ENCODE measurements around the gene PIP5K1A. TPM values are rescaled to one million over a fixed set of nuclear protein-coding genes. Genes with fewer than 3 reads are reported as not detected.
"Not testable (repeated sequence)": the region's sequence is repeated elsewhere in the genome, so short reads cannot be mapped to it uniquely, and the experiment has no call there.

PIP5K1A gene
- total RNA-seq, 1 experiment from 2014 or later = 82.6 TPM

- no peak for DNase-seq (ENCODE audit: low read depth)
Observed at GRCh38 chr1:151193304-151193703, 5.0 kb upstream of the PIP5K1A start.

GRCh38 chr1:151193856-151194255 is 4.5 kb upstream of the PIP5K1A start:
- peak; percentile 20 for DNase-seq (ENCODE audit: low read depth)

- DNase-seq (ENCODE audit: low read depth) = peak; percentile 98
Observed at GRCh38 chr1:151194894-151195594, 3.3 kb upstream of the PIP5K1A start.

DNA sequence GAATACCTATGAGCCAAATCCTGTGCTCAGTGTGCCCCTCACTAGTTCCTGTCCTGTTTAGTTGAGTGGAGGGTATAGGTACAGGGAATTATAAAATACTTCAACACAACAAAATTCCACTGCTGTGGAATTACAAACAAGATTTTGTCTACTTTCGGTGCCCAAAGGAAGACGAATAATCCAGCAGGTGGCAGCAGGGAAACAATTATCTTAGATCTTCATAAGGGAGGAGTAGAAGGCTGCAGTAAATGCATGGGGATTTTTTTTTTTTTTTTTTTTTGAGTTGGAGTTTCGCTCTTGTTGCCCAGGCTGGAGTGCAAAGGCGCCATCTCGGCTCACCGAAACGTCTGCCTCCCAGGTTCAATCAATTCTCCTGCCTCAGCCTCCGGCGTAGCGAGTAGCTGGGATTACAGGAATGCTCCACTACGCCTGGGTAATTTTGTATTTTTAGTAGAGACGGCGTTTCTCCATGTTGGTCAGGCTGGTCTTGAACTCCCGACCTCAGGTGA is 2.0 kb upstream of the PIP5K1A start:
- DNase-seq (ENCODE audit: low read depth) = peak; percentile 94

- DNase-seq (ENCODE audit: low read depth) = no peak
Observed at GRCh38 chr1:151197863-151198253, 494 bp upstream of the PIP5K1A start.

- DNase-seq (ENCODE audit: low read depth) = peak; percentile 86
Observed at GRCh38 chr1:151199873-151200581, 1.7 kb downstream of the PIP5K1A start.

GRCh38 chr1:151205381-151205965 is 7.1 kb downstream of the PIP5K1A start:
- not testable (repeated sequence) for DNase-seq (ENCODE audit: low read depth)

DNA sequence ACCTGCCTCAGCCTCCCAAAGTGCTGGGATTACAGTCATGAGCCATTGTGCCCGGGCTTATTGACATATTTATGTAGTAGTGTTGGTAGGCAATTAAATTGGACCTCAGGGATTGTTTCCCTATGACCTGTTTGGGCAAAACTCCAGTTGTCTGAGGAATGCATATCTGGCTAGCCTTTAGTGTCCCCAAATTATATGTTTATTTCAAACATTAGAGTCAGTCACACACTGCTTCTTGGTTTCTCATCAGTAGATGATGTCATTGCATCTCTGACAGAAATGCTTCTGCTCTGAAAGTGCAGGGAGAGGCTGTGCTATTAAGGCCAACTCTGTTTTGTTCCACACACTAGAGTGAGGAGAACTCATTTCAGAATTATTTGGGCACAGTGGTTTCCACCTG is 12.5 kb downstream of the PIP5K1A start:
- peak; percentile 94 for DNase-seq (ENCODE audit: low read depth)

GRCh38 chr1:151211972-151212705 is 13.8 kb downstream of the PIP5K1A start:
- peak; percentile 31 for DNase-seq (ENCODE audit: low read depth)

DNA sequence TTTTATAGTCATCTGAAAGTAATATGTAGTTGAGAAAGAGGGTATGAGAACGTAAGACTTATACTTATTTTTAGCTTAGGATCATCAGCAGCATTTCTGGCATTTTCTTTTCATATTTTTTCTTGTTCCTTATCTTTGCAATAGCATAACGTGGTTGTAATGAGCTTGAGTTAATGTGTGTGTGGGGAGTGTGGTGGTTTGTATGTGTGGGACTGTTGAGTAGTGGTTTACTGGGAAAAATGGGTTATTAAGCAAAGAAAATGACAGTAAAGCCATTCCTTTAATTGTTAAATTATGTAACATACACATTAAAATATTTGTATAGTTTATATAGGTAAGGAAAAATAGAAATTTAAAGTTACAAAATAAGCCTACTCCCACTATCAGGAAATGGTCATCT is 15.2 kb downstream of the PIP5K1A start:
- no peak for DNase-seq (ENCODE audit: low read depth)

DNA sequence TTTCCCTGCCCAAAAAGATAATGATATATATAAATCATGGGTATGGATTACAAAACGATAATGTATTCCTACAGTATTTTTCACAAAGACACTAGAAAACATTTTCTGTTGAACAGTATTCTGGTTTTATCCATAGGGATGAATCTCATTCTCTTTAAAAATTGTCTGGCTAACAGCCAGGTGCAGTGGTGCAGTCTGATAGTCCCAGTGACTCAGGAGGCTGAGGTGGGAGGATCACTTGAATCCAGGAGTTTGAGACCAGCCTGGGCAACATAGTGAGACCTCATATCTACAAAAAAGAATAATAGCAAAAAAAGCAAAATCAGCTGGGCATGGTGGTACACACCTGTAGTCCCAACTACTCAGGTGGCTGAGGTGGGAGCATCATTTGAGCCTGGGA is 23.3 kb downstream of the PIP5K1A start:
- peak; percentile 32 for DNase-seq (ENCODE audit: low read depth)

- peak; percentile 21 for DNase-seq (ENCODE audit: low read depth)
Observed at GRCh38 chr1:151222130-151222529, 23.8 kb downstream of the PIP5K1A start.

DNA sequence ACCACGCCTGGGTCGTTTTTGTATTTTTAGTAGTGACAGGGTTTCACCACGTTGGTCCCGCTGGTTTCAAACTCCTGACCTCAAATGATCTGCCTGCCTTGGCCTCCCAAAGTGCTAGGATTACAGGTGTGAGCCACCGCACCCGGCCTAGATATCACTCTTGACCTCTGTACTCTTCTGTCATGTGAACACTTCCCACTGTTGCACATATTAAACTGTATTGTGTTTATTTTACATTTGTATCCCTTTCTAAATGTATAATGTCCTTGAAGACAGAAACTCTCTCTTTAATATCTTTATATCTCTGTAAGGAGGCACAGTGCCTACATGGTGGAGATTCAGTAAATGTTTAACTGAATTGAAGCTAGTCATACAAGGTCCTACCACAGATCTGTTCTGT is 36.9 kb downstream of the PIP5K1A start:
- DNase-seq (ENCODE audit: low read depth) = no peak

DNA sequence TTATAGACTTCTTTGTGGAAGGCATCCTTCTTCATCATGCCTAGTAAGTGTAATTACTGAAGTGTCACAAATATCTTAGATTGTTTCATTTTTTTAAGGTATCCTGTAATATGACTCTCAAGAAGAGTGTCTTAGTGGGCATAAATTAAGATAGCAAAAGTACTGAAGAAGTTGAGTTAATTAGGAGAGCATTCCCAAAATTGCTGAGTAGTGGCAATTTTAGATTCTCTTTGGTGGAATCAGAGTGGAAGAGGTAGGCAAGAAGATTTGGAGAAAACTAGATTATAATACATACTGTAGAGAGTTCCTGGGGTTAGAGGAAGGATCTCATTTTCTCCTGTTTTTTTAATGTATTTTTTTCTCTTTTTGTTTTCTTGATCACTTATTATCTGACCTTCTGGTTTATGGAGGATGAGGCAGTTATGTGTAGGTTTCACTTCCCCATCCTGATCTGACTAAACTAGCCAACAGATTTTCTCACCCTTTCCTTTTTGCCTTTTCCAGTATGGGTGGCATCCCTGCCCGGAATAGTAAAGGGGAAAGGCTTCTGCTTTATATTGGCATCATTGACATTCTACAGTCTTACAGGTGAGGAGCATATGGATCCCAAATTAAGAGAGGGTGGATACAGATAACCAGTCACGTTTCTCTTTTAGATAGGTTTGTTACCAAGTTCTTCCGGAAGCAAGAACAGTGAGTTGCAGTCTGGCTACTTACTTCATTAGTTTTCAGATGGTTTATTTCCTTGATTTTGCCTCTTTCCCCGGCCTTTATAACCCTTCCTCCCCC is 39.5 kb downstream of the PIP5K1A start:
- DNase-seq (ENCODE audit: low read depth) = no peak

GRCh38 chr1:151238467-151238739 is 40.1 kb downstream of the PIP5K1A start:
- peak; percentile 76 for DNase-seq (ENCODE audit: low read depth)

- no peak for DNase-seq (ENCODE audit: low read depth)
Observed at GRCh38 chr1:151242442-151242841, 44.1 kb downstream of the PIP5K1A start.

DNA sequence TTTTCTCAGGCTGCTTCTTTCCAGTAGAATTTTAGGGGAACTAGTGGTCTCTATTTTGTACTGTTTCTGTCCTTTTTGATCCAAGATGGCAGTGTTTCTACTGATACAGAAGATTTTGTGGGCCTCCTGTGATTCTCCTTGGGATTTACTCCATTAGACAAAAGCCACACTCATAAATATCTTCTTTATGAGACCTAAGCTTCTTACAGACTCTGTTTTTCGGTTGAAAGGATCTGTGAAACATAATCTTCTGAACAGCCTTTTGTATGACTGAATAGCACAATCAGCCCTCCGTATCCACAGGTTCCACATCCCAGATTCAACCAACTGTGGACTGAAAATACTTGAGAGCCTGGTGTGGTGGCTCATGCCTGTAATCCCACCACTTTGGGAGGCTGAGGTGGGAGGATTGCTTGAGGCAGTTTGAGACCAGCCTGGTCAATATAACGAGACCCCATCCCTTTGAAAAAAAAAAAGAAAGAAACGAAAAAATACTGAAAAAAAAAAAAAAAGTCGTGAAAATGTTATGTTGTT is 45.4 kb downstream of the PIP5K1A start:
- no peak for DNase-seq (ENCODE audit: low read depth)

- DNase-seq (ENCODE audit: low read depth) = no peak
Observed at GRCh38 chr1:151246786-151247185, 48.4 kb downstream of the PIP5K1A start.

GRCh38 chr1:151251656-151252470 is 53.5 kb downstream of the PIP5K1A start:
- peak; percentile 81 for DNase-seq (ENCODE audit: low read depth)

All from M059J (cell line).